ENCODE results near the gene ABCG4. TPM values are rescaled to one million over a fixed set of nuclear protein-coding genes. Genes with fewer than 3 reads are reported as not detected.

ABCG4 gene
- total and polyA plus RNA-seq, 2 of the 8 experiments (the other 6 are each of a cell fraction or from before 2014, with no cell fraction given), result 1.8 to 2.3 TPM

DNA sequence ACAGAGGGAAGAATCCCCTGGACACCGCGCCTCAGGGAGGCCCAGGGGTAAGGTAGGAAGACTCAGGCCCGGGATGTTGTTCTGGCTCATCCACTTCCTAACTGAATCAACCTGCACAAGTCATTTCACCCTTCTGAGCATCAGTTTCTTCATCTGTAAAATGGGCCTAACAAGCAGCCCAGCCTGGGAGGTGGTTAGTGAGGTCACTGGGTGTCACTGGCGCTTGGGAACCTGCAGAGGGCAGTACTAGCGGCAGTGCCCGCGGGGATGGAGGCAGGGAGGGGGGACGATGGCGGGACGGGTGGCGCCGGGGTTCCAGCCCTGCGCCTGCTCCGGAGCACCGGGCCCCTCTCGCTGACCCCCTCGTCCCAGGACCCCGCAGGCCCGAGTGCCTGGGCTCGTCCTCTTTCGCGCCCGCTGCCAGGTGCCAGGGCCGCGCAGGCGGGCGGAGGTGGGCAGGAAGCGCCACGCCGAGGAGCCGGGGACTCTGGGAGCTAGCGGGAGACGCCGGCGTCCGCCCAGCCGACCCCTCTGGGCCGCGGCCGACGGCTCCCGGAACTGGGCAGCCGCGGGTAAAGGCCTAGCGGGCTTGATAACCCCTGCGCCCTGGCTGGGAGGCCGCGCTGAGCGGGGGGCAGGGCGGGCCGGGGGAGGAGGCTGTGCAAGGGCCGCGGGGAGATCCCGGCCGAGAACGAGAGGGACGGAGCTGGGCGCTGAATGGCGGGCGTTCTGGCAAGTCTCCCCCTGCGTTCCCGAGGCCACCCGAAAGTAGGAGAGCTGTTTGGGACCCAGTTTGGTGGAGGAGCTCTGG is 19.8 kb downstream of the ABCG4 start, which contains the start of gene NLRX1 (continued):
- TF ChIP-seq, protein P1, sequence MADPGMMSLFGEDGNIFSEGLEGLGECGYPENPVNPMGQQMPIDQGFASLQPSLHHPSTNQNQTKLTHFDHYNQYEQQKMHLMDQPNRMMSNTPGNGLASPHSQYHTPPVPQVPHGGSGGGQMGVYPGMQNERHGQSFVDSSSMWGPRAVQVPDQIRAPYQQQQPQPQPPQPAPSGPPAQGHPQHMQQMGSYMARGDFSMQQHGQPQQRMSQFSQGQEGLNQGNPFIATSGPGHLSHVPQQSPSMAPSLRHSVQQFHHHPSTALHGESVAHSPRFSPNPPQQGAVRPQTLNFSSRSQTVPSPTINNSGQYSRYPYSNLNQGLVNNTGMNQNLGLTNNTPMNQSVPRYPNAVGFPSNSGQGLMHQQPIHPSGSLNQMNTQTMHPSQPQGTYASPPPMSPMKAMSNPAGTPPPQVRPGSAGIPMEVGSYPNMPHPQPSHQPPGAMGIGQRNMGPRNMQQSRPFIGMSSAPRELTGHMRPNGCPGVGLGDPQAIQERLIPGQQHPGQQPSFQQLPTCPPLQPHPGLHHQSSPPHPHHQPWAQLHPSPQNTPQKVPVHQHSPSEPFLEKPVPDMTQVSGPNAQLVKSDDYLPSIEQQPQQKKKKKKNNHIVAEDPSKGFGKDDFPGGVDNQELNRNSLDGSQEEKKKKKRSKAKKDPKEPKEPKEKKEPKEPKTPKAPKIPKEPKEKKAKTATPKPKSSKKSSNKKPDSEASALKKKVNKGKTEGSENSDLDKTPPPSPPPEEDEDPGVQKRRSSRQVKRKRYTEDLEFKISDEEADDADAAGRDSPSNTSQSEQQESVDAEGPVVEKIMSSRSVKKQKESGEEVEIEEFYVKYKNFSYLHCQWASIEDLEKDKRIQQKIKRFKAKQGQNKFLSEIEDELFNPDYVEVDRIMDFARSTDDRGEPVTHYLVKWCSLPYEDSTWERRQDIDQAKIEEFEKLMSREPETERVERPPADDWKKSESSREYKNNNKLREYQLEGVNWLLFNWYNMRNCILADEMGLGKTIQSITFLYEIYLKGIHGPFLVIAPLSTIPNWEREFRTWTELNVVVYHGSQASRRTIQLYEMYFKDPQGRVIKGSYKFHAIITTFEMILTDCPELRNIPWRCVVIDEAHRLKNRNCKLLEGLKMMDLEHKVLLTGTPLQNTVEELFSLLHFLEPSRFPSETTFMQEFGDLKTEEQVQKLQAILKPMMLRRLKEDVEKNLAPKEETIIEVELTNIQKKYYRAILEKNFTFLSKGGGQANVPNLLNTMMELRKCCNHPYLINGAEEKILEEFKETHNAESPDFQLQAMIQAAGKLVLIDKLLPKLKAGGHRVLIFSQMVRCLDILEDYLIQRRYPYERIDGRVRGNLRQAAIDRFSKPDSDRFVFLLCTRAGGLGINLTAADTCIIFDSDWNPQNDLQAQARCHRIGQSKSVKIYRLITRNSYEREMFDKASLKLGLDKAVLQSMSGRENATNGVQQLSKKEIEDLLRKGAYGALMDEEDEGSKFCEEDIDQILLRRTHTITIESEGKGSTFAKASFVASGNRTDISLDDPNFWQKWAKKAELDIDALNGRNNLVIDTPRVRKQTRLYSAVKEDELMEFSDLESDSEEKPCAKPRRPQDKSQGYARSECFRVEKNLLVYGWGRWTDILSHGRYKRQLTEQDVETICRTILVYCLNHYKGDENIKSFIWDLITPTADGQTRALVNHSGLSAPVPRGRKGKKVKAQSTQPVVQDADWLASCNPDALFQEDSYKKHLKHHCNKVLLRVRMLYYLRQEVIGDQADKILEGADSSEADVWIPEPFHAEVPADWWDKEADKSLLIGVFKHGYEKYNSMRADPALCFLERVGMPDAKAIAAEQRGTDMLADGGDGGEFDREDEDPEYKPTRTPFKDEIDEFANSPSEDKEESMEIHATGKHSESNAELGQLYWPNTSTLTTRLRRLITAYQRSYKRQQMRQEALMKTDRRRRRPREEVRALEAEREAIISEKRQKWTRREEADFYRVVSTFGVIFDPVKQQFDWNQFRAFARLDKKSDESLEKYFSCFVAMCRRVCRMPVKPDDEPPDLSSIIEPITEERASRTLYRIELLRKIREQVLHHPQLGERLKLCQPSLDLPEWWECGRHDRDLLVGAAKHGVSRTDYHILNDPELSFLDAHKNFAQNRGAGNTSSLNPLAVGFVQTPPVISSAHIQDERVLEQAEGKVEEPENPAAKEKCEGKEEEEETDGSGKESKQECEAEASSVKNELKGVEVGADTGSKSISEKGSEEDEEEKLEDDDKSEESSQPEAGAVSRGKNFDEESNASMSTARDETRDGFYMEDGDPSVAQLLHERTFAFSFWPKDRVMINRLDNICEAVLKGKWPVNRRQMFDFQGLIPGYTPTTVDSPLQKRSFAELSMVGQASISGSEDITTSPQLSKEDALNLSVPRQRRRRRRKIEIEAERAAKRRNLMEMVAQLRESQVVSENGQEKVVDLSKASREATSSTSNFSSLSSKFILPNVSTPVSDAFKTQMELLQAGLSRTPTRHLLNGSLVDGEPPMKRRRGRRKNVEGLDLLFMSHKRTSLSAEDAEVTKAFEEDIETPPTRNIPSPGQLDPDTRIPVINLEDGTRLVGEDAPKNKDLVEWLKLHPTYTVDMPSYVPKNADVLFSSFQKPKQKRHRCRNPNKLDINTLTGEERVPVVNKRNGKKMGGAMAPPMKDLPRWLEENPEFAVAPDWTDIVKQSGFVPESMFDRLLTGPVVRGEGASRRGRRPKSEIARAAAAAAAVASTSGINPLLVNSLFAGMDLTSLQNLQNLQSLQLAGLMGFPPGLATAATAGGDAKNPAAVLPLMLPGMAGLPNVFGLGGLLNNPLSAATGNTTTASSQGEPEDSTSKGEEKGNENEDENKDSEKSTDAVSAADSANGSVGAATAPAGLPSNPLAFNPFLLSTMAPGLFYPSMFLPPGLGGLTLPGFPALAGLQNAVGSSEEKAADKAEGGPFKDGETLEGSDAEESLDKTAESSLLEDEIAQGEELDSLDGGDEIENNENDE (IDR thresholded peaks at IDR 0.05; ENCODE audit: insufficient replicate concordance, low read length), result peak; percentile 40
- peak; percentile 5; the same call in 1 of the 2 replicates for TF ChIP-seq TBP (IDR thresholded peaks at IDR 0.05; ENCODE audit: low read depth, low read length)

Data from H1 (cell line).